SK-N-SH treated with all-trans-retinoic acid at 6 μM for 48 hours (cell line): ENCODE measurements around the gene PIMREG.

Experiments used
- ATAC-seq: fragments of 200-7000 bp; cut with Tn5 transposase; 3 replicates; pipeline ENCODE4 v1.9.1; 2020; ENCODE audit warnings: mild to moderate bottlenecking, moderate library complexity
- BACH2 ChIP-seq: fragments of 250-450 bp; sonication (Bioruptor Pico); IDR thresholded peaks from 2 replicates; pipeline ENCODE4 v1.9.0; 2021; ENCODE audit warnings: mild to moderate bottlenecking, borderline replicate concordance
- CSDC2 ChIP-seq: fragments of 250-450 bp; sonication (Bioruptor Pico); IDR thresholded peaks from 2 replicates; pipeline ENCODE4 v1.5.0; 2020; ENCODE audit warnings: mild to moderate bottlenecking, moderate library complexity
- ESRRG ChIP-seq: fragments of 250-450 bp; sonication (Bioruptor Pico); IDR thresholded peaks from 2 replicates; pipeline ENCODE4 v1.6.1; 2021; ENCODE audit warnings: mild to moderate bottlenecking
- GLIS3 ChIP-seq: fragments of 250-450 bp; sonication (Bioruptor Pico); IDR thresholded peaks from 2 replicates; pipeline ENCODE4 v1.5.0; 2020; ENCODE audit warnings: mild to moderate bottlenecking, moderate library complexity
- ISL1 ChIP-seq: fragments of 250-450 bp; sonication (Bioruptor Pico); IDR thresholded peaks from 2 replicates; pipeline ENCODE4 v2.1.2; 2022; ENCODE audit warnings: mild to moderate bottlenecking, moderate library complexity
- OSR1 ChIP-seq: fragments of 250-450 bp; sonication (Bioruptor Pico); IDR thresholded peaks from 2 replicates; pipeline ENCODE4 v1.8.0; 2022; ENCODE audit warnings: moderate library complexity, mild to moderate bottlenecking, inconsistent platforms
- PPARA ChIP-seq: fragments of 250-450 bp; sonication (Bioruptor Pico); IDR thresholded peaks from 2 replicates; pipeline ENCODE4 v1.5.0; 2020; ENCODE audit warnings: mild to moderate bottlenecking, borderline replicate concordance
- RARB ChIP-seq: fragments of 250-450 bp; sonication (Bioruptor Pico); IDR thresholded peaks from 2 replicates; pipeline ENCODE4 v1.8.0; 2021; ENCODE audit warnings: mild to moderate bottlenecking, moderate library complexity
- SNAI2 ChIP-seq: fragments of 250-450 bp; sonication (Bioruptor Pico); IDR thresholded peaks from 2 replicates; pipeline ENCODE4 v1.5.0; 2020; ENCODE audit warnings: mild to moderate bottlenecking, moderate library complexity
- TCF4 ChIP-seq: fragments of 250-450 bp; sonication (Bioruptor Pico); IDR thresholded peaks from 2 replicates; pipeline ENCODE4 v1.8.0; 2021; ENCODE audit warnings: mild to moderate bottlenecking, moderate library complexity, borderline replicate concordance
- TOX ChIP-seq: fragments of 250-450 bp; sonication (Bioruptor Pico); IDR thresholded peaks from 2 replicates; pipeline ENCODE4 v1.8.0; 2021; ENCODE audit warnings: mild to moderate bottlenecking, moderate library complexity, borderline replicate concordance
- ZC3H10 ChIP-seq: fragments of 250-450 bp; sonication (Bioruptor Pico); IDR thresholded peaks from 2 replicates; pipeline ENCODE4 v1.5.1; 2021; ENCODE audit warnings: mild to moderate bottlenecking, moderate library complexity
- ZFP3 ChIP-seq: fragments of 250-450 bp; sonication (Bioruptor Pico); IDR thresholded peaks from 2 replicates; pipeline ENCODE4 v1.5.0; 2020; ENCODE audit warnings: mild to moderate bottlenecking, moderate library complexity
- ZFP30 ChIP-seq: fragments of 450-650 bp; formaldehyde crosslinking; IDR thresholded peaks from 2 replicates; pipeline ENCODE4 v1.5.0; 2022; ENCODE audit warnings: mild to moderate bottlenecking, moderate library complexity
- ZNF70 ChIP-seq: fragments of 450-650 bp; formaldehyde crosslinking; IDR thresholded peaks from 2 replicates; pipeline ENCODE4 v1.5.0; 2020; ENCODE audit warnings: mild to moderate bottlenecking, moderate library complexity
- ZNF8 ChIP-seq: fragments of 450-650 bp; formaldehyde crosslinking; IDR thresholded peaks from 2 replicates; pipeline ENCODE4 v1.5.0; 2020; ENCODE audit warnings: mild to moderate bottlenecking, moderate library complexity
- TF ChIP-seq, protein P1 (sequence below): fragments of 250-450 bp; sonication (Bioruptor Pico); IDR thresholded peaks from 2 replicates; pipeline ENCODE4 v1.8.0; 2020; ENCODE audit warnings: mild to moderate bottlenecking, moderate library complexity, borderline replicate concordance
- TF ChIP-seq, protein P2 (sequence below): fragments of 250-450 bp; sonication (Bioruptor Pico); IDR thresholded peaks from 2 replicates; pipeline ENCODE4 v1.5.1; 2021; ENCODE audit warnings: mild to moderate bottlenecking, moderate library complexity
- TF ChIP-seq, protein P3 (sequence below): fragments of 250-450 bp; sonication (Bioruptor Pico); IDR thresholded peaks from 2 replicates; pipeline ENCODE4 v1.8.0; 2021; ENCODE audit warnings: low read depth, mild to moderate bottlenecking, moderate library complexity, borderline replicate concordance

The PIMREG gene

DNA sequence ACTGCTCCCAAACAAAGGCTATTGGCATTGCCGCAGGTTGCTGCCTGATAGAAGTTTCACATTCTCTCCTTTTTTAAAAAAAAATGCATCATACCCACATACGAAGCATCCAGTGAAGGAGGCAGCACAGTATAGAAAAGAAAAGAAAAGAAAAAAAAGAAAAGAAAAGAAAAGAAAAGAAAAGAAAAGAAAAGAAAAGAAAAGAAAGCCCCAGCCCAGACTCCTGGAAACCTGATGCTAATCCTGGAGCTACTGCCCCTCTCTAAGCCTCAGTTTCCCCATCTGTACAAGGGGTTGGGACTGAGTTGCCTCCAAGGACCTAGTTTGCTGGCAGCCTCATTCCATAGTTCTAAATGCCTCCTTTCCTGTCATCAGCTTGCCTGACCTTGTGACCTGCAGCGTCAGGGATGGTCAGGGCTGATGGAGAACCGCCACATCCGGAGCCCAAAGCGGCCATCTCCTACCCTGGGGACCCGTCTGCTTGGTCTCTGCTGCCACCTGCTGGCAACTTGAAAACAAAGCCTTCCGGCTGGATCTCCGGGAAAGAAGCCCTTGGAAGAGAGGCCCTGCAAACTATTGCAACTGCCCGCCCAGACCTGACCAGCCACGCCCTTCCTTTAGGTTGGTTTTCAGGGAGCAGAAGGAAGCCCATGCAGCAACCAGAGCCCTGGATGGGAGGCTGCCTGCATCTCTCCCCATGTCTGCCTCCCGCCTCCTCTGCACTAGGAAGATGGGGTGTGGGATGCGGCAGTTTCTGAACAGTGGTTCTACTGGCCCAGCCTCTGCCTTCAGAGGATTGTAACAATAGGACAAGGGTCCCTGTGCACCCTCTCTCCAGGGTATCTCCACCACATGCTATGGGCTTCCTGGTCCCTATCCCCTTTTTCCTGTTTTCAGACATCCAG lies 22.3 kb upstream of the PIMREG start:
- TF ChIP-seq RARB (no peak), BACH2 (CRISPR knock-in tag) (no peak), ZNF70 (CRISPR knock-in tag) (no peak), ZC3H10 (CRISPR knock-in tag) (no peak), ISL1 (CRISPR knock-in tag) (no peak)
- peak; percentile 94 for ATAC-seq

DNA sequence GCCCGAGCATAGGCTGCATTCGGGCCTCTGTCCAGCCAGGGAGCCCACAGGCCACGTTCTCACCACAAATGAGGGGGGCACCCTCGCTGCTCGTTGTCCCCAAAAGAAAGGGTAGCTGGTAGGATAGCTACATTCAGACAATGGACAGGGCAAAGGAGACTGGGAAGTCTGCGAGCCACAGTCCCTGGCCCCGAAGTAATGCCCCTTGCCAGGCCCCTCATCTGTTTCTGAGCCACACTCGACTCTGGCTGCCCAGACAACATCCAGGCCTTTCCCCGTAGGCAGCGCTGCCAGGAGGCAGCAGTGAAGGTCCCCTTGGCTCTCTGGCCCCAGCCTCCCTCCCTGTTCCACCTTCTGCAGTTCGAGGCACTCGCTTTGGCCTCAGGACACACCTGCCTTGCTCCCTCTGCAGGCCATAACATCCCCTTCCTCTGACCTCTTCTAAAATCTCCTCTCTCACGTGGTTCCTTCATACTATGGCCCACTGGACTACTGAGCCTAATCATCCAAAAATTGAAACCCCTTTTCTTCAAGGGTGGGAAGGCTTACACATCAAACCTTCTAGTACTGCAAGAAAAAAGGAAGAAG lies 21.5 kb upstream of the PIMREG start:
- ATAC-seq = no peak
- TF ChIP-seq PPARA (CRISPR knock-in tag) (no peak), CSDC2 (no peak), ESRRG (CRISPR knock-in tag) (no peak), GLIS3 (CRISPR knock-in tag) (no peak), BACH2 (CRISPR knock-in tag) (no peak)
- TF ChIP-seq, all 23 proteins: peak for 0

DNA sequence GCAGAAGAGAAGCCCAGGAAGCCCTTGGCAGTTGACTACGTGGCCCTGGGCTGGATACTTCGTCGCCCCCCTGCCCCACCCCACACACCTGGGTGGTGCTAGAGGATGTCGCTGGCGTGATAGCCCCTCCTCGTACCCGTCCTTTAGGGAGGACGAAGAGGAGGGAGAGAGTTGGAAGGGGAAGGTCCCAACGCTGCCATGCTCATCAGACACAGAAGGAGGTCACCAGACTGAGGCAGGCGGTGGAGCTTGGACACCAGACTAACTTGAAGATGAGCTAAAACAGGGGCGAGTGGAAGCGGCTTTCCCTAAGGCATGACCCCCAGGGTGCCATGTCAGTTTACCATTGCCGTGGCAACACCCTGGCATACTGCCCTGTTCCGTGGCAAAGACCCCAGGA lies 20.3 kb upstream of the PIMREG start:
- TF ChIP-seq, protein P1, sequence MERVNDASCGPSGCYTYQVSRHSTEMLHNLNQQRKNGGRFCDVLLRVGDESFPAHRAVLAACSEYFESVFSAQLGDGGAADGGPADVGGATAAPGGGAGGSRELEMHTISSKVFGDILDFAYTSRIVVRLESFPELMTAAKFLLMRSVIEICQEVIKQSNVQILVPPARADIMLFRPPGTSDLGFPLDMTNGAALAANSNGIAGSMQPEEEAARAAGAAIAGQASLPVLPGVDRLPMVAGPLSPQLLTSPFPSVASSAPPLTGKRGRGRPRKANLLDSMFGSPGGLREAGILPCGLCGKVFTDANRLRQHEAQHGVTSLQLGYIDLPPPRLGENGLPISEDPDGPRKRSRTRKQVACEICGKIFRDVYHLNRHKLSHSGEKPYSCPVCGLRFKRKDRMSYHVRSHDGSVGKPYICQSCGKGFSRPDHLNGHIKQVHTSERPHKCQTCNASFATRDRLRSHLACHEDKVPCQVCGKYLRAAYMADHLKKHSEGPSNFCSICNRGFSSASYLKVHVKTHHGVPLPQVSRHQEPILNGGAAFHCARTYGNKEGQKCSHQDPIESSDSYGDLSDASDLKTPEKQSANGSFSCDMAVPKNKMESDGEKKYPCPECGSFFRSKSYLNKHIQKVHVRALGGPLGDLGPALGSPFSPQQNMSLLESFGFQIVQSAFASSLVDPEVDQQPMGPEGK (CRISPR knock-in tag) = no peak
- TF ChIP-seq BACH2 (CRISPR knock-in tag) = no peak
- no peak for TF ChIP-seq OSR1 (CRISPR knock-in tag)
- TF ChIP-seq, protein P2, sequence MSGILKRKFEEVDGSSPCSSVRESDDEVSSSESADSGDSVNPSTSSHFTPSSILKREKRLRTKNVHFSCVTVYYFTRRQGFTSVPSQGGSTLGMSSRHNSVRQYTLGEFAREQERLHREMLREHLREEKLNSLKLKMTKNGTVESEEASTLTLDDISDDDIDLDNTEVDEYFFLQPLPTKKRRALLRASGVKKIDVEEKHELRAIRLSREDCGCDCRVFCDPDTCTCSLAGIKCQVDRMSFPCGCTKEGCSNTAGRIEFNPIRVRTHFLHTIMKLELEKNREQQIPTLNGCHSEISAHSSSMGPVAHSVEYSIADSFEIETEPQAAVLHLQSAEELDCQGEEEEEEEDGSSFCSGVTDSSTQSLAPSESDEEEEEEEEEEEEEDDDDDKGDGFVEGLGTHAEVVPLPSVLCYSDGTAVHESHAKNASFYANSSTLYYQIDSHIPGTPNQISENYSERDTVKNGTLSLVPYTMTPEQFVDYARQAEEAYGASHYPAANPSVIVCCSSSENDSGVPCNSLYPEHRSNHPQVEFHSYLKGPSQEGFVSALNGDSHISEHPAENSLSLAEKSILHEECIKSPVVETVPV (CRISPR knock-in tag) = no peak
- no peak for TF ChIP-seq ESRRG (CRISPR knock-in tag)
- TF ChIP-seq, protein P3, sequence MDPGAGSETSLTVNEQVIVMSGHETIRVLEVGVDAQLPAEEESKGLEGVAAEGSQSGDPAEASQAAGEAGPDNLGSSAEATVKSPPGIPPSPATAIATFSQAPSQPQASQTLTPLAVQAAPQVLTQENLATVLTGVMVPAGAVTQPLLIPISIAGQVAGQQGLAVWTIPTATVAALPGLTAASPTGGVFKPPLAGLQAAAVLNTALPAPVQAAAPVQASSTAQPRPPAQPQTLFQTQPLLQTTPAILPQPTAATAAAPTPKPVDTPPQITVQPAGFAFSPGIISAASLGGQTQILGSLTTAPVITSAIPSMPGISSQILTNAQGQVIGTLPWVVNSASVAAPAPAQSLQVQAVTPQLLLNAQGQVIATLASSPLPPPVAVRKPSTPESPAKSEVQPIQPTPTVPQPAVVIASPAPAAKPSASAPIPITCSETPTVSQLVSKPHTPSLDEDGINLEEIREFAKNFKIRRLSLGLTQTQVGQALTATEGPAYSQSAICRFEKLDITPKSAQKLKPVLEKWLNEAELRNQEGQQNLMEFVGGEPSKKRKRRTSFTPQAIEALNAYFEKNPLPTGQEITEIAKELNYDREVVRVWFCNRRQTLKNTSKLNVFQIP = no peak
- no peak for TF ChIP-seq TCF4 (CRISPR knock-in tag)
- TF ChIP-seq, all 23 proteins: peak for 0
- no peak for ATAC-seq

DNA sequence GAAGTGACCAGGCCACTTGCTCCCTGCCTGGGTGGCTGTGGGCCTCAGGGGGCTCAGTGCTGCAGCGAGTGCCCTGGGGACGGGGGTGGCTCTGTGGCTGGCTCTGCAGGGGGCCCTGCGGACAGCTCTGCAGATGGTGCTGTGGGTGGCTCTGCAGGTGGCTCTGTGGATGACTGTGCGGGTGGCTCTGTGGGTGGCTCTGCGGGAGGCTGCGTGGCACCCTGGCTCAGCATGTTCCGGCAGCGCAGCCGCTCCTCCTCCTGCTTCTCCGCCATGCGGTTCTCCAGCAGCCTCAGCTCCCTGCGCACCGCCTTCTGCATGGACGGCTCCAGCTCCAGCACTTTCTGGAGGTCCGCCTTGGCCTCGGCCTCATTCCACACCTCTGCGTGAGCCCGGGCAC lies 18.8 kb upstream of the PIMREG start:
- no peak for ATAC-seq
- TF ChIP-seq SNAI2 (CRISPR knock-in tag) = no peak
- no peak for TF ChIP-seq ZFP3 (CRISPR knock-in tag)
- TF ChIP-seq ISL1 (CRISPR knock-in tag) = no peak
- no peak for TF ChIP-seq TOX (CRISPR knock-in tag)
- TF ChIP-seq, protein P1 (CRISPR knock-in tag) = no peak
- no peak for TF ChIP-seq ZNF70 (CRISPR knock-in tag)
- no peak for TF ChIP-seq RARB
- no peak for TF ChIP-seq CSDC2
- TF ChIP-seq ZC3H10 (CRISPR knock-in tag) = no peak
- no peak for TF ChIP-seq TCF4 (CRISPR knock-in tag)
- TF ChIP-seq ZFP30 (CRISPR knock-in tag) = no peak
- TF ChIP-seq ZNF8 = no peak
- TF ChIP-seq BACH2 (CRISPR knock-in tag) = no peak
